Measurements from ENCODE around the gene MAFF.

Gene MAFF

GRCh38 chr22:38250643-38251340 is 49.0 kb downstream of the MAFF start:
- DNase-seq: no peak

GRCh38 chr22:38251341-38251692 is 49.5 kb downstream of the MAFF start:
- DNase-seq: no peak

- no peak for DNase-seq
Measured at GRCh38 chr22:38255697-38256096, 53.9 kb downstream of the MAFF start.

- no peak for DNase-seq
Measured at GRCh38 chr22:38257181-38257580, 55.4 kb downstream of the MAFF start.

- no peak for DNase-seq
Measured at GRCh38 chr22:38257650-38258250, 56.0 kb downstream of the MAFF start.

- no peak for DNase-seq
Measured at GRCh38 chr22:38258895-38259294, 57.1 kb downstream of the MAFF start.

GRCh38 chr22:38259370-38259769 is 57.6 kb downstream of the MAFF start:
- no peak for DNase-seq

- DNase-seq: no peak
Measured at GRCh38 chr22:38260761-38261681, 59.2 kb downstream of the MAFF start.

GRCh38 chr22:38262051-38262795 is 60.4 kb downstream of the MAFF start:
- DNase-seq: peak; percentile 58 to 61

- no peak for DNase-seq
Measured at GRCh38 chr22:38264322-38264843, 62.6 kb downstream of the MAFF start.
